Colonic mucosa (tissue), 4 donors: Measurements from ENCODE around the gene ZG16. TPM values are rescaled to one million over a fixed set of nuclear protein-coding genes. Genes with fewer than 3 reads are reported as not detected.
"Not testable (repeated sequence)": the region's sequence is repeated elsewhere in the genome, so short reads cannot be mapped to it uniquely, and the experiment has no call there.

Source experiments
- DNase-seq: peaks from one replicate; pipeline ENCODE4 v3.0.0-alpha.2; 2020
- H3K27ac ChIP-seq: fragments of 200-600 bp; one replicate; pipeline ENCODE4 v1.8.0; 2021
- H3K27me3 ChIP-seq: fragments of 200-600 bp; one replicate; pipeline ENCODE4 v1.8.0; 2021
- H3K36me3 ChIP-seq: fragments of 200-600 bp; one replicate; pipeline ENCODE4 v1.8.0; 2021
- H3K4me1 ChIP-seq: fragments of 200-600 bp; one replicate; pipeline ENCODE4 v1.8.0; 2021; ENCODE audit warnings: mild to moderate bottlenecking
- H3K4me3 ChIP-seq: fragments of 200-600 bp; one replicate; pipeline ENCODE4 v1.8.0; 2021
- H3K9ac ChIP-seq, 2 donors: one replicate each; pipeline ENCODE4 v1.7.0; 2013; ENCODE audit warnings: control low read depth in 2 of 2, low read depth in 2 of 2, low read length in 2 of 2
- H3K9me3 ChIP-seq: fragments of 200-600 bp; one replicate; pipeline ENCODE4 v1.8.0; 2021
- intact Hi-C: fragments of 100-400 bp; cut with DNase I; formaldehyde crosslinking; loops from one replicate; pipeline ENCODE4 v1.14.1; 2022
- total RNA-seq, 2 donors: library from RNA; stranded (reverse); fragmentation: NEBNext Ultra II Directional in 1 of 2; extraction: Animal tissue kit (Norgen Biotek cat#: 25700) in 1 of 2; gene quantifications; one replicate each; pipeline ENCODE4 v1.2.1, GENCODE V29; 2021
- TF ChIP-seq, protein P1 (sequence below): fragments of 200-600 bp; IDR thresholded peaks from one replicate; pipeline ENCODE4 v1.8.0; 2022; ENCODE audit warnings: antibody characterized with exemption, mild to moderate bottlenecking
- donor health status: healthy.
- donor health status: DM: no; HTN: no; CAD: no.
- donor health status: DM: no; HTN: no; CAD: no.

ZG16 gene
- total RNA-seq, 2 donors from 2014 or later, result 280 to 758 TPM

DNA sequence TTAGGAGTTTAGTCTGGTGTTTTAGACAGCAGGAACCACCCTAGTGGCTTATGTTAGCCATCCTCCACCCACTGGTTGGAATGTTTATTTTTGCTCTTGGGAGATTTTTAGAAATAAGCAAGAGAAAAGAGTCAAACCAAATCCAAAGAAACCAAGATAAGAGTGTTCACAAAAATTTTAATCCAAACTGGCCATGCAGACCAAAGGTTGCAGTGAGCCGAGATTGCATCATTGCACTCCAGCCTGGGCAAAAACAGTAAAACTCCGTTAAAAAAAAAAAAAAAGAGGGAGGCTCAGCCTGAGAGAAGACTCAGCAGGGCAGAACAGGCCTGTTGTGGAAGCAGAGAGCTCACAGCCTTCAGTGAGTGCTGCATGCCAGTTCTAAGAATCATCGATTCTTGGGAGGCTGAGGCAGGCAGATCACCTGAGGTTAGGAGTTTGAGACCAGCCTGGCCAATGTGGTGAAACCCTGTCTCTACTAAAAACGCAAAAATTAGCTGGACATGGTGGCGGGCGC lies 20.0 kb upstream of the ZG16 start:
- Histone ChIP-seq H3K9me3 (no peaks in the 10 kb centered on the region), H3K27me3 (no peaks in the 10 kb centered on the region), H3K4me1 (no peaks in the 10 kb centered on the region), H3K27ac (no peak overlapping the region), H3K36me3 (no peaks in the 10 kb centered on the region), H3K4me3 (no peak overlapping the region), H3K9ac (no peak overlapping the region)
- TF ChIP-seq, protein P1, sequence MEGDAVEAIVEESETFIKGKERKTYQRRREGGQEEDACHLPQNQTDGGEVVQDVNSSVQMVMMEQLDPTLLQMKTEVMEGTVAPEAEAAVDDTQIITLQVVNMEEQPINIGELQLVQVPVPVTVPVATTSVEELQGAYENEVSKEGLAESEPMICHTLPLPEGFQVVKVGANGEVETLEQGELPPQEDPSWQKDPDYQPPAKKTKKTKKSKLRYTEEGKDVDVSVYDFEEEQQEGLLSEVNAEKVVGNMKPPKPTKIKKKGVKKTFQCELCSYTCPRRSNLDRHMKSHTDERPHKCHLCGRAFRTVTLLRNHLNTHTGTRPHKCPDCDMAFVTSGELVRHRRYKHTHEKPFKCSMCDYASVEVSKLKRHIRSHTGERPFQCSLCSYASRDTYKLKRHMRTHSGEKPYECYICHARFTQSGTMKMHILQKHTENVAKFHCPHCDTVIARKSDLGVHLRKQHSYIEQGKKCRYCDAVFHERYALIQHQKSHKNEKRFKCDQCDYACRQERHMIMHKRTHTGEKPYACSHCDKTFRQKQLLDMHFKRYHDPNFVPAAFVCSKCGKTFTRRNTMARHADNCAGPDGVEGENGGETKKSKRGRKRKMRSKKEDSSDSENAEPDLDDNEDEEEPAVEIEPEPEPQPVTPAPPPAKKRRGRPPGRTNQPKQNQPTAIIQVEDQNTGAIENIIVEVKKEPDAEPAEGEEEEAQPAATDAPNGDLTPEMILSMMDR, result no peak
- no peak for DNase-seq
- intact Hi-C loops, result no loop called here

DNA sequence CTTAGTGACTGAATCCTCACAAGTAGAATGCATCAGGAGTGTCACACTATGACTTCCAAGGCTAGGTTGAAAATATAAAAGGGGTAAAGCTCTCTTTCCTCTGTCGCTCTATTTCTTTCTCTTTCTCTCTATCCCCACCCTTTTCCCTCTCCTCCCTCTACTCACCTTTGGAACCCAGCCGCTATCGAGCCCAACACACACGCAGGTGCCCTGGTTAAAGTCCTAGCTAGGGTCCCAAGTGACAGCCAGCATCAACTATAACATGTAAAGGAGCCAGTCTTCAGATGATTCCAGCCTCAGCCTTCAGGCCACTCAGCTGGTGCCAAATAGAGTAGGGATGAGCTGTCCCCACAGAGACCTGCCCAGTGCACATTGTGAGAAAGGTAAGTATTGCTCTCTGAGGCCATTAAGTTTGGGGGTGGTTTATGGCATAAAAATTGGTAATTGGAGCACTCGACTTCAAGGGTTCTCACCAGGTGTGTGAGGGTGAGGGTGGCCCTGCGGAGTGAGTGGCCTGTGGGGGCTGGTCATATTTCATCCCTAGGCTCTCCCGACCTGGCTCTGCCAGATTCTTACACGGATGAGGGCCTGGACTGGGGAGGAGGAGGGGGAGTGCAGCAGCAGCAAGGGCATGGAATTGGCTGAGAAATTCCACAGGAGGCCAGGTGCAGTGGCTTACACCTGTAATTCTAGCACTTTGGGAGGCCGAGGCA lies 17.3 kb upstream of the ZG16 start:
- peak overlapping the region in 1 of 2 donors; percentile 51 for H3K9ac ChIP-seq
- H3K4me3 ChIP-seq, result no peak overlapping the region
- H3K9me3 ChIP-seq, result no peaks in the 10 kb centered on the region
- H3K36me3 ChIP-seq, result no peaks in the 10 kb centered on the region
- TF ChIP-seq, protein P1, result no peak
- intact Hi-C loops, result no loop called here
- H3K27ac ChIP-seq, result peak overlapping the region; percentile 42
- peaks cover 5% of the 10 kb centered on the region for H3K4me1 ChIP-seq
- peak; percentile 71 for DNase-seq
- H3K27me3 ChIP-seq, result no peaks in the 10 kb centered on the region

DNA sequence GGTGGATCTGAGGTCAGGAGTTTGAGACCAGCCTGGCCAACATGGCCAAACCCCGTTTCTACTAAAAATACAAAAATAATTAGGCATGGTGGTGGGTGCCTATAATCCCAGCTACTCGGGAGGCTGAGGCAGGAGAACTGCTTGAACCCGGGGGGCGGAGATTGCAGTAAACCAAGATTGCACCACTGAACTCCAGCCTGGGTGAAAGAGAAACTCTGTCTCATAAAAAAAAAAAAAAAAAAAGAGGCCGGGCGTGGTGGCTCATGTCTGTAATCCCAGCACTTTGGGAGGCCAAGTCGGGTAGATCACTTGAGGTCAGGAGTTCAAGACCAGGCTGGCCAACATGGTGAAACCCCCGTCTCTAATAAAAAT lies 16.8 kb upstream of the ZG16 start:
- H3K36me3 ChIP-seq, intact Hi-C loops, H3K9me3 ChIP-seq, H3K4me3 ChIP-seq, DNase-seq, H3K4me1 ChIP-seq, H3K27me3 ChIP-seq: not testable (repeated sequence)
- H3K9ac ChIP-seq, result peak overlapping the region in 1 of 2 donors; percentile 51
- peak overlapping the region; percentile 42 for H3K27ac ChIP-seq

DNA sequence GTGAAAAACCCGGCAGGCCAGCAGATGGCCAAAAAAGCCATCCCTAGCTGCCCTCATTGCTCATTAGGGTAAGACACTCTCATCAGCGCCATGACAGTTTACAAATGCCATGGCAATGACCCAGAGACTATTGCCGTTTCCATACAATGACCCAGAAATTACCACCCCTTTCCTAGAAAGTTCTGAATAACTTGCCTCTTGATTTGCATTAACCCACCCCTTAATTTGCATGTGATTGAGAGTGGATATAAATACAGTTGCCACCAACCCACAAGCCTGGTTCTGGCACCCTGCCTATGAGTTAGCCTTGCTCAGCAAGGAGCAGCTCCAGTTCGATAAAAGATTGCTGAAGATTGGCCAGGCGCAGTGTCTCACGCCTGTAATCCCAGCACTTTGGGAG lies 16.2 kb upstream of the ZG16 start:
- intact Hi-C loops, result no loop called here
- DNase-seq, result no peak
- no peak overlapping the region for H3K9ac ChIP-seq
- no peaks in the 10 kb centered on the region for H3K36me3 ChIP-seq
- H3K4me3 ChIP-seq, result no peak overlapping the region
- no peaks in the 10 kb centered on the region for H3K9me3 ChIP-seq
- H3K27ac ChIP-seq, result no peak overlapping the region
- TF ChIP-seq, protein P1, result no peak
- no peaks in the 10 kb centered on the region for H3K27me3 ChIP-seq
- H3K4me1 ChIP-seq, result peaks cover 5% of the 10 kb centered on the region

DNA sequence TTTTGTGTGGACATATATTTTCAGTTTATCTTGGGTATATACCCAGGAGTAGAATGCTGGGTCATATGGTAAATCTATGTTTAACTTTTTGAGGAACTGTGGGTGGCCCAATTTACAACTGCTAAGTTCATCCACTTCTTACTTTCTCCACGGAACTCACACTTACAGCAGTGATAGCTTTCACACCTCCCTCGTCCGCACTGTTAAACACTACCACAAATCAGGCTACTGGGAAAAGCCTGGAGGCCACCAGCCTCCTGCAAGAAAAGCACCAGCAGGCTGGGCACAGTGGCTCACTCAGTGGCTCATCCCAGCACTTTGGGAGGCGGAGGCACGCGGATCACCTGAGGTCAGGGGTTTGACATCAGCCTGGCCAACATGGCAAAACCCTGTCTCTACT lies 14.7 kb upstream of the ZG16 start:
- Histone ChIP-seq H3K36me3 (no peaks in the 10 kb centered on the region), H3K9me3 (no peaks in the 10 kb centered on the region), H3K9ac (no peak overlapping the region), H3K27ac (no peak overlapping the region), H3K4me3 (no peak overlapping the region), H3K4me1 (peaks cover 5% of the 10 kb centered on the region), H3K27me3 (no peaks in the 10 kb centered on the region)
- TF ChIP-seq, protein P1, result no peak
- no peak for DNase-seq
- intact Hi-C loops, result no loop called here
